NCI-H69 (cell line): ENCODE data around the gene RNF212.
"Not testable (repeated sequence)": the region's sequence is repeated elsewhere in the genome, so short reads cannot be mapped to it uniquely, and the experiment has no call there.

Experiments
- DNase-seq: peaks from one replicate; lab custom pipeline; 2025; lab: John Stamatoyannopoulos, UW

Gene RNF212

DNA sequence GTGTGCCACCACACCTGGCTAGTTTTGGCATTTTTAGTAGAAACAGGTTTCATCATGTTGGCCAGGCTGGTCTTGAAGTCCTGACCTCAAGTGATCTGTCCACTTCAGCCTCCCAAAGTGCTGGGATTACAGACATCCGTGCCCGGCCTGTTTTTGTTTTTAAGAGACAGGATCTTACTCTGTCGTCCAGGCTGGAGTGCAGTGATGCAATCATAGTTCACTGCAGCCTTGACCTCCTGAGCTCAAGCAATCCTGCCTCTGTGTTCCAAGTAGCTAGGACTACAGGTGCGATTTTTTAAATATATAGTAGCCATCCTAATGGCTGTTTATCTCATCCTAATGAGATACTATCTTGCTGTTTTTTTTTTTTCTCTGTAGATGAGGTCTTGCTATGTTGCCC is 47.6 kb downstream of the RNF212 start:
- DNase-seq = no peak

DNA sequence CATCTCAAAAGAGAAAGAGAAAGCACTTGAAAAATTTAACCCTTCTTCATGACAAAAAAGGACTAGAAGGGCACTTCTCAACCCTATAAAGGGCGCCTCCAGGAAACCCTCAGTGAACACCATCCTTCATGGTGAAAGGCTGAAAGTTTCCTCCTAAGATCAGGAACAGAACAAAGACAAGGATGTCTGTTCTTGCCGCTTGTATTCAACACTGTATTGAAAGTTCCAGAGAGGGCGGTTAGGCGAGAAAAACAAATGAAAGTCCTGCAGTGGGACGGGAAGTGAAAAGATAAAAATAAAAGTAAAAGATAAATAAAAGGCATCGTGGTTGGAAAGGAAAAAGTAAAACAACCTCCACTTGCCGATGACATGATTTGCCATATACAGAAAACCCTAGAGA is 50.9 kb downstream of the RNF212 start:
- DNase-seq = no peak

DNA sequence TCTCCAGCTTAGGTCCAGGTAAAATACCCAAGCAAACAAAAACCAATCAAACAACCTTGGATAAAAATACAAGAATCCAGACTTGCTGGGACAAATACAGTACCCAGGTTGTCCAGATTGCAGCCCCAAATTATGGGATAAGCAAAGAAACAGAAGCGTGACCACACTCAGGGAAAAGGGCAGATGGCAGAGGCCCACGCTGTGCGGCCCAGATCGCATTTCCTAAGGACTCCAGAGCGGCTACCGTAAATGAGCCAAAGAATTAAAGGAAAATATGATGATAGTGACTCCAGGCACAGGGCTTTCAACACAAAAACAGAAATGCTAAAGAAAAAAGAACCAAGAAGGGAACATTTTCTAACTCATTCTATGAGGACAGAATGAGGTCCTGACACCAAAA is 51.6 kb downstream of the RNF212 start:
- DNase-seq = no peak

DNA sequence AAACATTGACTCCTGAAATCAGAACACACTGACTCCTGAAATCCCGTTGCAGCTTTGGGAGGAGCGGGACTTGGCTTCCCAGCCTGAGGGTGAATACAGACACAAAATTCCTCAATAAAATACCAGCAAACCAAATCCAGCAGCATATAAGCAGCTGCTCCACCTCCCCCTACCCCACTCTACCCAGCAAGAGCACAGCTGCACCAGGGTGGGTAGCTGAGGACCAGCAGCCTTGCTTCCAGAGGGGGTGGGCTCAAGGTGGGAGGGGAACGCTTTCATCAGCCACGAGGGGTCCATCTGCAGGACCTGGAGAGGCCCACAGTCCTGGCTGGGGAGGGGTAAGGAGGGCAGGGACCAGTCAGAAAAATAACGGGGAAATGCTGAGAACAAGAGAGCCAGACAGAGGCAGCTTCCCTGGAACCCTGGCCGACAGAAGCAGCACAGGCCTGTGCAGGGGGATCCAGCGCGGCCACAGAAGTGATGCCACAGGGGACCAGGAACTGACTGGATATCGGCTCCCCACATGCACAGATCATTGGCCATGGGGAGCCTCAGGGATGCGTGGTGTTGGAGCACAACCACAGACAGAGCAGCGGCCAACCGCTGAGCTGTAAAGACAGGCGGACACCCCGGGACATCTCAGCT is 52.2 kb downstream of the RNF212 start:
- no peak for DNase-seq

DNA sequence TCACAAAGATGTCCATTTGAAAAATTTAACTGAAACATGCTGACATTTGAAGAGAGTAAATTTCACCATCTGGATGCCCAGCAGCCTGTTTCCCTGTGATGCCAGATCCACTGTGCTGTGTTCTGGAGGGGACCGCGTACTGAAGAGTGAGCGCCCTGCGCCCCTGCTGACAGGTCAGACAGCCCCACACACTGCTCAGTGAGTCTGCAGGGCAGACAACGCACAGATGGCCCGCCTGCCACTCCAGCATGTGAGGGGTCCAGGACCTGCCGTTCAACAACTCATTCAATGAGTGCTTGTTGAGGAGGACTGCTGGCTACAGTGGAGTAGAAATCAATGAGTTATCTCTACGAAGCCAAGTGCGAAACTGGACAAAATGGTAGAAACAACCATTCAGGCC is 52.7 kb downstream of the RNF212 start:
- DNase-seq = no peak

DNA sequence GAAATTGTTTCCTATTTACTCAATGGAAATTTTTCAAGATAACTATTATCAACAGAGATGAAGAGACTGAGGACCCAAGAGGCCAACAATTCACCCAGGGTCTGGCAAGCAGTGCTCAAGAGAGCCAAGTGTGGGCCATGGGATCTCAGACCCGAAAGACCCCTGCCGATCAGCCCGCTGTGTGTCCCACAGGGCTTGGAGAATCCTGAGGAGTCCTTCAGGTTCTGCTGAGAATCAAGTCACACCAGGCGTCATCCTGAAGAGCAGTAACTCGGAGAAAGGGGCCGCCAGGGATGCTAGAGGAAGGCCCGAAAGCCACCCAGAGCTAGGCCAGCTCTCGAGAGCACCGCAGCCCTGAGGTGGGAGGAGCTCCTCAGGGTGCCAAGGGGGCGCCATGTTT is 53.2 kb downstream of the RNF212 start:
- DNase-seq = no peak

DNA sequence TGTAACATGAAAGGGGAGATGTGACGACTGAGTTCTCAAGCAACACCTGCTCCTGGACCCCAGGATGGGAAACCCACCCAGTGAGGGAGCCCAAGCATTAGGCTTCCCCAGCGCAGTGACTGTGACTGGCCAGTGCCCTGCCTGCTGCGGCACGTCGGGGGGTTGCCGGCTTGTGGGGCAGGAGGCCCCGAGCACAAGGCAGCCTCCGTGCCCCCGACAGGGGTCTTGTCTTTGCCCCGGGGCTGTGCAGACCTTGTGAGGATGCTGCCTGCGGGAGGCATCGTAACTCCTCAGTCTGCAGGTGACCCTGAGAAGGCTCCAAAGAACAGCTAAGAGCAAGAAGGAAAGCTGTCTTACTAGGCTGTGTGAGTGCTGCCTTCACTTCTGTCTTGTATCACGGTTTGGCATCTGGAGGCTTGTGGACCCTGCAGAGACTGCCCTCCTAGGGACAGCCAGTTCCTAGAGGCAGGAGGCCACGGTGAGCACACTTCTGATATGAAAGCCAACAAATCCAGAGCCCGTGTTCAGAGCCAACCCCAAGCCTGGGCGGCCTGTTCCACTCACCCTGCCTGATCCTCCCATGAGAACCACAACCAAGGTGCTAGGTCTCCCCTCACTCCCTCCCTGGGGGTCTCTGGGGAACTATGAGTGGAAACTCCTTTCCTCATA is 54.2 kb downstream of the RNF212 start:
- DNase-seq = no peak

DNA sequence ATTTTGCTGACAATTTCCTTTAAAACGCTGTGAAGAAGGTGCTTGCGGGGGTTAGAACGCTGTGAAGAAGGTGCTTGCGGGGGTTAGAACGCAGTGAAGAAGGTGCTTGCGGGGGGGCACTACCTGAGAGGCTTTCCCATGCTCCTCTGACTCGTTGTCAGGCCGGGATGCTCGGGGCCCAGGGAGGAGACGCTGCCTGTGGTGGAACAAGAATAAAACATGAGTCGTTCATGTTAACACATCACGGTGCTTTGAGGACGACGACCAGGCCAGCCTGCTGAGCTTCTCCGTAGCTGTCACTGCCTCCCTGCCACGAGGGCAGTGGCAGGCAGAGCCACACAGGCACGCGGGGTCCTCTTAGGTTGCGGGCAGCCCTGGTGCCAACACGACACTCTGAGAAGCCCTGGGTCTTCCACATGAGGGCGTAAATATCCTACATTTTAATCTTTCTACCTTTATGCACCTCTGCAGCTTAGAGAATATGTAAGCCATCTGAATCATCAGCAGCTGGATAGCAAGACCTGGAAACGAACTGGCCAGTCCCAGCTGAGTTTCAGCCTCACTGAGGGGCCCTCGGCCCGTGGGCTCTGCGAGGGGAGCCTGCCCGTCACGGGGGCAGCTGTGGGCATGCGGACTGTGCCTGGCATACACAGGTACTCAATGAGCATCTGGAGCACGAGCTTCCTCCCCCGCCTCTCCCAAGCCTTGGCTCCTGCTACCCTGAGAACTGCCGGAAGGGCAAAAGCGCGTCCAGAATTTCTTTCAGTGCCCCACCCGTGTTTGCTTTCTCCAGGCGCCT is 55.0 kb downstream of the RNF212 start:
- DNase-seq = peak; percentile 32

DNA sequence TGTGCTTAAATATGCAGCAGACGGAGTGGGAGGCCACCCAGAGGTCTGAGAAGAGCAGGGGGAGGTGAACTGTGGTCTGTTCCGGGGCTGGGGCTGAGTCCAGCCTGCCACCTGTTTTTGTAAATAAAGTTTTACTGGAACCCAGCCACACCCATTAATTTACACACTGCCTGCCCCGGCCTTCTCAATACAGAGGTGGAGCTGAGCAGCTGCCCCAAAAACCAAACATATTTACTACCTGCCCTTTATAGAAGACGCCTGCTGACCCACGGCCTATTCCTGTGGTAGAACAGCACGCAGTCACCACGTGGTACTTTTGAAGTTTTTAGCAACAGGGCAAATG is 56.0 kb downstream of the RNF212 start:
- DNase-seq = peak; percentile 5

DNA sequence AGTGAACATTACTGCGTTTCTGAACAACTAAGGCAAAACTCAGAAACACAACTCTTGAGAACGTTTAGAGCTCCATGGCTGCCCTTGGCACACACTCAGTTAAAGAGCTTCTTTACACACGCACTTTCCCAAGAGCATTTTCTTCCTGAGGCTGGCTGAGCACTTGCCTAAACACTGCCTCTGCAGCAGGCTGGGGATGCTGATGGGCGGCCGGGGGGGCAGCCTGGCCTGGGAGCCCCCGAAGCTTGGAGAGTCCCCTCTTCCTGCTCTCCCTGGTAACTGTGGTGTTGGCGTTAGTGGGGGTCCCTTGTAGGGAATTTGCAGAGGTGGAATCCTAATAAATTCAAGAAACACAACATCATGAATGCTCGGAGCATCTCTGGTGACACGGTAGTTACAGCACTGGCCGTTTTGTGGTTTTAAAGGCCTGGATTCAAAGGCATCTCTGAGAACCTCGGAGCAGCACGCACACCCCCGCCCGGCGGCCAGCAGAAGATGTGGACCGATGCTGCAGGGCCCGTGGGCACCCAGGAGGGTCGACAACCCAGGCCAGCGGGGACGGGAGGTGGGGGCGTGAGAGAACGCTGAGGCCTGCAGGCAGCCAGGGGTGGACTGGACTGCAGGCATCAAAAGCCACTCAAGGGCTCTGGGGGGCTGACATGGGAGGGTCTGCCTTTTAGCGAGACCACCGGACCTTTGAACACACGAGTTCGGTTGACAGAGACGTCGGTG is 56.5 kb downstream of the RNF212 start:
- no peak for DNase-seq

DNA sequence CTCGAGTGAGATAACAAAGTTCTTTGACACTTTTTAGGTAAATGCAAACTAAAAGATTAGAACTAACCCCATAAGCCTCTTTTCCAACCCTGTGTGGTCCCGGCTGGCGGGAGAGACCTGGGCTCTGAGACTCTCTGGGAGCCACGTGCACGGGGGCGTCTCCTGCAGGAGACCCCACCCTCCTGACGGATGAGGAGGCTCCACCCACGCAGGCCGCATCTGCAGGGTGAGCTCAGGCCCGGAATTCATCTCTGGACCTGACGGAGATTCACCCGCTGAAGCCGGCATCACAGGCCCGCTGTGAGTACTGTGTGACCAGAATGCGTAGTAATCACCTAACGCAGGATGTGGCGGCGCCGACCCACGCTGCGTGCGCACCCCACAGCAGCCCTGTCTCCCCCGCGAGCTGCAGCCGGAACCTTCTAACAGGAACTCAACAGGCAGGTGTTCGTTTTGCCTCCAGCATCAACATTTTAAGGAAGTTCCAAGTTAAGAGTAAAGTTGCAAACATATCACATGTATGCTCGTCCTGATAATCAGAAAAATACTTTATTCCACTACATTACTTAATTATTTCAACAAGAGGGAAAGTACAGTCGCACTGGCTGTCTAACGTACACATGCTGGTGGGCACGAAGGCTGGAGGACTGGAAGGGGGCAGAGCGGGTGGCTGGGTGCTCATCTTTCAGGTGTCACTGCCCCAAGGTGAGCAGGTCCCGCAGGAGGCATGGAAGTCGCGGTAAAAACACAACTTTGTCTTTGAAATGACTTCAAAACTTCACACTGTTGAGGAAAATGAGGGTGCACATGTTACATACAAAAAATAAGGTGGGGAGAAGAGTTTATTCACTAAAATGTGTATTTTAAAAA is 57.4 kb downstream of the RNF212 start:
- DNase-seq = peak; percentile 28

DNA sequence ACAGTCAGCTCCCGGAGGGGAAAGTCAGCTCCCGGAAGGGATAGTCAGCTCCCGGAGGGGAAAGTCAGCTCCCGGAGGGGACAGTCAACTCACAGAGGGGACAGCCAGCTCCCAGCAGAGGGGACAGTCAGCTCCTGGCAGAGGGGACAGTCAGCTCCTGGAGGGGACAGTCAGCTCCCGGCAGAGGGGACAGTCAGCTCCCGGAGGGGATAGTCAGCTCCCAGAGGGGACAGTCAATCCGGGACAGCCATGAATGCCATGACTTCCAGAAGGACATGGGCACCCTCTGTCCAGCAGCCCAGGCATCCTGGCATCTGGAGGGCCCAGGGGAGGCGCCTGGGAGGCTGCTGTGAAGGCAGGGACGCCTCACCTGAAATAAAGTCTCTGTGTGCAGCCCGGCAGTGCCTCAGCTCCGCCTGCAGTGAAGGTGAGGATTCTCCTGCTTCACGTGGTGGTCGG is 58.1 kb downstream of the RNF212 start:
- not testable (repeated sequence) for DNase-seq

DNA sequence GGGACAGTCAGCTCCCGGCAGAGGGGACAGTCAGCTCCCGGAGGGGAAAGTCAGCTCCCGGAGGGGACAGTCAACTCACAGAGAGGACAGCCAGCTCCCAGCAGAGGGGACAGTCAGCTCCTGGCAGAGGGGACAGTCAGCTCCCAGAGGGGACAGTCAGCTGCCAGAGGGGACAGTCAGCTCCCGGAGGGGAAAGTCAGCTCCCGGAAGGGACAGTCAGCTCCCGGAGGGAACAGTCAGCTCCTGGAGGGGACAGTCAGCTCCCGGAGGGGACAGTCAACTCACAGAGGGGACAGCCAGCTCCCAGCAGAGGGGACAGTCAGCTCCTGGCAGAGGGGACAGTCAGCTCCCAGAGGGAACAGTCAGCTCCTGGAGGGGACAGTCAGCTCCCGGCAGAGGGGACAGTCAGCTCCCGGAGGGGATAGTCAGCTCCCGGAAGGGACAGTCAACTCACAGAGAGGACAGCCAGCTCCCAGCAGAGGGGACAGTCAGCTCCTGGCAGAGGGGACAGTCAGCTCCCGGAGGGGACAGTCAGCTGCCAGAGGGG is 58.6 kb downstream of the RNF212 start:
- DNase-seq = not testable (repeated sequence)

DNA sequence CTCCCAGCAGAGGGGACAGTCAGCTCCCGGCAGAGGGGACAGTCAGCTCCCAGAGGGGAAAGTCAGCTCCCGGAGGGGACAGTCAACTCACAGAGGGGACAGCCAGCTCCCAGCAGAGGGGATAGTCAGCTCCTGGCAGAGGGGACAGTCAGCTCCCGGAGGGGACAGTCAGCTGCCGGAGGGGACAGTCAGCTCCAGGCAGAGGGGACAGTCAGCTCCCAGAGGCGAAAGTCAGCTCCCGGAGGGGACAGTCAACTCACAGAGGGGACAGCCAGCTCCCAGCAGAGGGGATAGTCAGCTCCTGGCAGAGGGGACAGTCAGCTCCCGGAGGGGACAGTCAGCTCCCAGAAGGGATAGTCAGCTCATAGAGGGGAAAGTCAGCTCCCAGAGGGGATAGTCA is 59.5 kb downstream of the RNF212 start:
- not testable (repeated sequence) for DNase-seq

DNA sequence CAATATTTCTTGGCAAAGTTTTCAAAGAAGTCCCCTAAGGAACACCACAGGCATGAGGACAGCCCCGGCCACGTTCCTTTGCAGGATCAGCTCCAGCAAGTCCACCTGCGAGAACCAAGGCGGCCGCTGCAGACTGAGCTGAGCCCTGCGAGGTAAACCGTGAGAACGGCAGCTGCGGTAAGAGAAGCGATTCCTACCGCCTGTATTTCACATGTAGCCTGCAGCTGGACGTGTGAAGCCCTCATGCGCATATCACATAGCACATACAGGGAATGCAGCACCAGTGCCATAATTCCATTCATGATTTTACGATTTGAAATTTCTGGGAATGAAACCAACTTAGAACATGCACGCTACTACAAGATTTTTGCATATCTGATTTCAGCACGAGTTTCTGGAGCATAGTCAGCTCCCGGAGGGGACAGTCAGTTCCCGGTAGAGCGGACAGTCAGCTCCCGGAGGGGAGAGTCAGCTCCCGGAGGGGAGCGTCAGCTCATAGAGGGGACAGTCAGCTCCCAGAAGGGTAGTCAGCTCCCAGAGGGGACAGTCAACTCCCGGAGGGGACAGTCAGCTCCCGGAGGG is 60.2 kb downstream of the RNF212 start:
- no peak for DNase-seq

DNA sequence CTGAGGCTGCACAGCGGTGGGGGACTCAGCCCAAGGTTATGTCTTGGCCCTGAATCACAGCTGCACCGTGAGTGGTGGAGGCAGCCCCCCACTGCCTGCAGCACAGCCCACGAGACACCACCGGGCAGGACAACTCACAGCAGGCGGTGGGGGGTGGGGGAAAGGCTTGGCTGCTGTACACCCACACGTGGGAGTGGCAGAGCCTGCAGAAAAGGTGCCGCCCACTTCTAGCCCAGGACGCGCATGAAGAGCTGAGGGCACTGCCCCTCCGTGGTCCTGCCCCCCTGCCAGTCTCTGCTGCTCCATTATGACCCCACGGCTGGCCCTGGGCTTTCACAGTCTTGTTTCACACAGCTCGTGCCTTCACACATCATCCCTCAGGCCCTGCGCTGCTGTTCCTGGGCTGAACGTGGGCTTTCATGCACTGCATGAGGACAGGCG is 61.1 kb downstream of the RNF212 start:
- no peak for DNase-seq

DNA sequence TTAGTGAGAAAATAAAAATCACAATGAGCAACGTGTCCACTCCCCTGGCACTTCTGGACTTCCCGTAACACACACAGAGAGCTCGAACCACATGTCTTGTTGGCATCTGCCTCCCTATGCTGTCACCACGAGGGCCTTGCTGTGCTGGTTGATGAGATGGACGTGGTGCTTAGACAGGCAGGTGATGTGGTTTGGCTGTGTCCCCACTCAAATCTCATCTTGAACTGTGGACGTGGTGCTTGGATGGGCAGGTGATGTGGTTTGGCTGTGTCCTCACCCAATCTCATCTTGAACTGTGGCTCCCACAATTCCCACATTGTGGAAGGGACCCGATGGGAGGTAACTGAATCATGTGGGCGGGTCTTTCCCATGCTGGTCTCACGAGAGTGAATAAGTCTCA is 61.9 kb downstream of the RNF212 start:
- no peak for DNase-seq

DNA sequence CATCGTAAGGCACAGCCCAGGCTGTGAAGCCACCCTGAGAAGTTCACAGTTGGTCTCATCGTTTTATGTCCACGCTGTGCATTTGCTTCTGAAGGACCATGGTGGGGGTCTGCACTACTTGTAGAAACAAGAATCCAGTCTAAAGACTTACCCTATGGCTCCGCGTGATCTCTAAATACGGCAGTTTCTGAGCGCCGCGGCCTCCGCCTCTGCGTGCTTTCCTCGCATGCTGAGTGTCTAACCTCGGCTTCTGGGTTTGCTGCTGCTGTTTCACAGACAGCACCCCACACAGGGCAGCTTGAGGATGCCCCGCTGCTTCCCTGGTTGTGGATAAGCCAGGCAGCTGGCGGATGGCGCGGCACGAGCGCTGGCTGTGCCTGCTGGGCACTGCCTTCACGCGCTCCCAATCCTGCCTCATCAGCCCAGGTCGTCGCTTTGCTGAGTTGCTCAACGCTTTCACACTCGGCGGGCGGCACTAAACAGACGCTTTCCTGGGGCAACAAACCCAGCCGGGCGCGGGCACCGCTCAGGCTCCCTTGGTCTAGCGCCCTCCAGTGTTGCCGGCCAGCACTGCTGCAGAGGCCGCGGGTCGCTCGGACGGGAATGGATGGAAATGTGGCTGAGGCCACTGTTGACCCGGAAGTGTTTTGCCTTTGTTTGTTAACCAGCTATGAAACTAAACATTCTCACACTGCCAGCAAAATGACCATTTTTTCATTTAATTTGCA is 62.7 kb downstream of the RNF212 start:
- no peak for DNase-seq

DNA sequence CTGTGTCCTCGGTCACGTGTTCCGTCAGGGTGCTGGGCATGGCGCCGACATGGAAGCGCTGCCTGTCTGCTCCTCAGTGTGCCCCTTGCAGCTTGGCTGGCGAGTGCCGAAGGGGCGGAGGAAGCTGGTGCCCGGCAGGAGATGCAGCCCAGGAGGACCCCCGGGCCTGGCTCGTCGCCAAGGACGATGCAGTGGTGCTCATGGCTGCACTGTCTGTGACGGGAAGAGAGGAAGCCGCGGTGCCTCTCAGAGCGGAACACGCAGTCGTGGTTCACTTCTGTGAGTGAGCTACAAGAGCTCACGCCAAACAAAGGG is 63.8 kb downstream of the RNF212 start:
- no peak for DNase-seq
